Mesenchymal stem cell (in vitro differentiated cells and primary cell): Measurements from ENCODE around the gene OAF.
A peak's percentile ranks its signal among the peaks of the same experiment; 100 is the strongest.
"Not testable (repeated sequence)": the region's sequence is repeated elsewhere in the genome, so short reads cannot be mapped to it uniquely, and the experiment has no call there.

Source experiments
- DNase-seq: peaks from one replicate; pipeline ENCODE4 v3.0.0-alpha.2; 2013
- H2AFZ ChIP-seq: one replicate; pipeline ENCODE4 v1.6.1; 2013; ENCODE audit warnings: low read depth, mild to moderate bottlenecking, control low read depth, inconsistent platforms, low read length, moderate library complexity
- H2AK5ac ChIP-seq: 2 replicates; pipeline ENCODE4 v1.6.1; 2013; ENCODE audit warnings: low read length, moderate library complexity, mild to moderate bottlenecking, inconsistent platforms; ENCODE audit not compliant: severe bottlenecking
- H2BK120ac ChIP-seq: one replicate; pipeline ENCODE4 v1.6.1; 2013; ENCODE audit warnings: low read depth, mild to moderate bottlenecking, inconsistent platforms, low read length, moderate library complexity
- H2BK12ac ChIP-seq, 2 experiments: one replicate each; pipeline ENCODE4 v1.6.1; 2013; ENCODE audit warnings: inconsistent platforms in 2 of 2, low read length in 2 of 2, mild to moderate bottlenecking in 2 of 2, moderate library complexity in 2 of 2, control low read depth in 1 of 2
- H2BK15ac ChIP-seq: one replicate; pipeline ENCODE4 v1.6.1; 2013; ENCODE audit warnings: mild to moderate bottlenecking, low read depth, inconsistent platforms; ENCODE audit not compliant: poor library complexity, severe bottlenecking
- H2BK5ac ChIP-seq: 2 replicates; pipeline ENCODE4 v1.6.1; 2013; ENCODE audit warnings: low read depth, mild to moderate bottlenecking, low read length, control low read depth, inconsistent platforms; ENCODE audit not compliant: poor library complexity, severe bottlenecking
- H3K14ac ChIP-seq, 2 experiments: one replicate each; pipeline ENCODE4 v1.6.1; 2013; ENCODE audit warnings: inconsistent platforms in 2 of 2, low read length in 2 of 2, control low read depth in 1 of 2, mild to moderate bottlenecking in 1 of 2, moderate library complexity in 1 of 2
- H3K18ac ChIP-seq, 2 experiments: one replicate each; pipeline ENCODE4 v1.6.1; 2013; ENCODE audit warnings: inconsistent platforms in 2 of 2, low read length in 2 of 2, control low read depth in 1 of 2, low read depth in 1 of 2, mild to moderate bottlenecking in 1 of 2
- H3K23ac ChIP-seq, 2 experiments: one replicate each; pipeline ENCODE4 v1.6.1; 2013; ENCODE audit warnings: inconsistent platforms in 2 of 2, low read length in 2 of 2, mild to moderate bottlenecking in 2 of 2, moderate library complexity in 2 of 2, control low read depth in 1 of 2
- H3K27ac ChIP-seq: 2 replicates; pipeline ENCODE4 v1.5.1; 2013; ENCODE audit warnings: mild to moderate bottlenecking, moderate library complexity, low read length, control low read depth, inconsistent platforms; ENCODE audit not compliant: poor library complexity, severe bottlenecking
- H3K27me3 ChIP-seq, 2 experiments: 2 replicates each; pipeline versions ENCODE4 v1.6.1 to v1.7.0; 2013; ENCODE audit warnings: low read length in 2 of 2, mild to moderate bottlenecking in 2 of 2, moderate library complexity in 2 of 2, control low read depth in 1 of 2, inconsistent platforms in 1 of 2; ENCODE audit not compliant: control insufficient read depth in 1 of 2, insufficient read depth in 1 of 2
- H3K36me3 ChIP-seq, 2 experiments: 2 replicates each; pipeline versions ENCODE4 v1.6.1 to v1.7.0; 2013; ENCODE audit warnings: low read length in 2 of 2, control low read depth in 1 of 2, inconsistent platforms in 1 of 2, low read depth in 1 of 2, mild to moderate bottlenecking in 1 of 2; ENCODE audit not compliant: insufficient read depth in 2 of 2, control insufficient read depth in 1 of 2
- H3K4ac ChIP-seq, 2 experiments: one replicate each; pipeline ENCODE4 v1.6.1; 2013; ENCODE audit warnings: inconsistent platforms in 2 of 2, low read length in 2 of 2, mild to moderate bottlenecking in 2 of 2, moderate library complexity in 2 of 2, control low read depth in 1 of 2, low read depth in 1 of 2
- H3K4me1 ChIP-seq: 2 replicates; pipeline ENCODE4 v1.6.1; 2013; ENCODE audit warnings: low read depth, low read length, control low read depth; ENCODE audit not compliant: control insufficient read depth, insufficient read depth
- H3K4me2 ChIP-seq: 2 replicates; pipeline ENCODE4 v1.6.1; 2013; ENCODE audit warnings: low read length, mild to moderate bottlenecking, inconsistent platforms; ENCODE audit not compliant: poor library complexity, severe bottlenecking
- H3K4me3 ChIP-seq, 2 experiments: 2 replicates each; pipeline versions ENCODE4 v1.5.1 to v1.7.0; 2013; ENCODE audit warnings: low read length in 2 of 2, mild to moderate bottlenecking in 2 of 2, control low read depth in 1 of 2, low read depth in 1 of 2; ENCODE audit not compliant: insufficient read depth in 1 of 2
- H3K79me1 ChIP-seq: replicated peaks from 2 replicates; pipeline ENCODE4 v1.6.1; 2013; ENCODE audit warnings: mild to moderate bottlenecking, control low read depth, low read length, inconsistent platforms; ENCODE audit not compliant: poor library complexity, severe bottlenecking
- H3K9ac ChIP-seq: 2 replicates; pipeline ENCODE4 v1.7.0; 2013; ENCODE audit warnings: mild to moderate bottlenecking, low read length, moderate library complexity
- H3K9me3 ChIP-seq: 2 replicates; pipeline ENCODE4 v1.7.0; 2013; ENCODE audit warnings: mild to moderate bottlenecking, low read length; ENCODE audit not compliant: control insufficient read depth
- H4K8ac ChIP-seq: one replicate; pipeline ENCODE4 v1.6.1; 2013; ENCODE audit warnings: inconsistent platforms, mild to moderate bottlenecking, low read length, moderate library complexity
- H4K91ac ChIP-seq: one replicate; pipeline ENCODE4 v1.6.1; 2013; ENCODE audit warnings: mild to moderate bottlenecking, low read length, inconsistent platforms
- WGBS: methylation state at CpG from one replicate; pipeline ENCODE4 v1.1.7; 2013; ENCODE audit warnings: mixed read lengths; 5-methylcytosine and 5-hydroxymethylcytosine counted together

OAF gene

GRCh38 chr11:120273432-120273831, 62.6 kb downstream of the OAF start:
- no peak overlapping the region for H2BK15ac ChIP-seq
- no peak overlapping the region for H3K18ac ChIP-seq
- no peak for DNase-seq
- H3K4me1 ChIP-seq = peaks cover 4% of the 10 kb centered on the region
- H3K9ac ChIP-seq = no peak overlapping the region
- H3K4me2 ChIP-seq = no peak overlapping the region
- H2BK120ac ChIP-seq = no peak overlapping the region
- 88% methylated on average over 2 of the region's 2 CpGs for WGBS
- H3K9me3 ChIP-seq = no peaks in the 10 kb centered on the region
- H3K36me3 ChIP-seq = no peaks in the 10 kb centered on the region
- no peak overlapping the region for H2BK12ac ChIP-seq
- no peak overlapping the region for H3K14ac ChIP-seq
- no peak overlapping the region for H3K23ac ChIP-seq
- no peak overlapping the region for H4K8ac ChIP-seq
- no peak overlapping the region for H3K4me3 ChIP-seq
- H3K4ac ChIP-seq = no peak overlapping the region
- no peak overlapping the region for H2AK5ac ChIP-seq
- peaks cover 11 to 47% of the 10 kb centered on the region in 2 experiments for H3K27me3 ChIP-seq
- H2AFZ ChIP-seq = no peak overlapping the region
- H2BK5ac ChIP-seq = no peak overlapping the region
- H3K27ac ChIP-seq = no peak overlapping the region
- no peak overlapping the region for H4K91ac ChIP-seq
- no peaks in the 10 kb centered on the region for H3K79me1 ChIP-seq

DNA sequence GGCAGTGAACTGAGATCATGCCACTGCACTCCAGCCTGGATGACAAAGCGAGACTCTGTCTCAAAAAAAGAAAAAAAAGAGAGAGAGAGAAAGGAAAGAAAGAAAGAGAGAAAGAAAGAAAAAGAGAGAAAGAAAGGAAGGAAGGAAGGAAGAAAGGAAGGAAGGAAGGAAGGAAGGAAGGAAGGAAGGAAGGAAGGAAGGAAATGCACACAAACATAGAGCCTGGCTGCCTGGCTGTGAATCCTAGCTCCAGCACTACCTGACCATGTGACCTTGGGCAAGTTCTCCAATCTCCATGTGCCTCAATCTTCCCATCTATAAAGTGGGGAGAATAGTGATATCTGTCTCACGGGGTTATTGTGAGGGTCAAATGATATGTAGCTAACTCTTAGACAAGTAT, 63.1 kb downstream of the OAF start:
- not testable (repeated sequence) for H3K4ac ChIP-seq, H3K23ac ChIP-seq, DNase-seq, H3K4me3 ChIP-seq, H3K79me1 ChIP-seq, H3K14ac ChIP-seq, H3K36me3 ChIP-seq, H4K91ac ChIP-seq, H2BK5ac ChIP-seq, H3K4me1 ChIP-seq, H2AK5ac ChIP-seq, H4K8ac ChIP-seq, H3K4me2 ChIP-seq, H2AFZ ChIP-seq, H2BK15ac ChIP-seq, H3K9ac ChIP-seq, H3K18ac ChIP-seq, H3K27ac ChIP-seq, H2BK12ac ChIP-seq, H2BK120ac ChIP-seq, H3K9me3 ChIP-seq
- 97% methylated on average over 1 of the region's 2 CpGs for WGBS
- H3K27me3 ChIP-seq = peaks cover 7 to 45% of the 10 kb centered on the region in 2 experiments

GRCh38 chr11:120279502-120279901, 68.7 kb downstream of the OAF start:
- Histone ChIP-seq H3K36me3 (no peaks in the 10 kb centered on the region), H3K9ac (no peak overlapping the region), H3K27me3 (peaks cover 0 to 62% of the 10 kb centered on the region in 2 experiments), H3K79me1 (no peaks in the 10 kb centered on the region), H3K4ac (no peak overlapping the region), H2BK120ac (no peak overlapping the region), H2AFZ (no peak overlapping the region), H3K4me3 (no peak overlapping the region), H4K91ac (no peak overlapping the region), H3K18ac (no peak overlapping the region), H2BK15ac (no peak overlapping the region), H3K4me2 (no peak overlapping the region), H3K23ac (peak overlapping the region in 1 of 2 experiments; percentile 79), H3K27ac (no peak overlapping the region), H2BK12ac (no peak overlapping the region), H3K14ac (peak overlapping the region in 1 of 2 experiments; percentile 83), H4K8ac (no peak overlapping the region), H2AK5ac (no peak overlapping the region), H3K9me3 (no peaks in the 10 kb centered on the region), H2BK5ac (no peak overlapping the region), H3K4me1 (peaks cover 3% of the 10 kb centered on the region)
- WGBS = 85% methylated on average over 5 of the region's 5 CpGs
- no peak for DNase-seq
